Effector memory CD8-positive, alpha-beta T cell (primary cell): ENCODE data around the gene SAP30BP.
A peak's percentile ranks its signal among the peaks of the same experiment; 100 is the strongest.

Experiments used
- ATAC-seq: fragments of 150-1000 bp; cut with Tn5 transposase; replicated peaks from 2 replicates; pipeline ENCODE4 v1.10.0; 2021; ENCODE audit warnings: mild to moderate bottlenecking, moderate library complexity
- DNase-seq, 3 experiments: peaks; one replicate each; pipeline ENCODE4 v3.0.0; 2021
- H3K27ac Mint-ChIP-seq, 2 donors: one replicate each; pipeline ENCODE4 v1.8.0; 2022; ENCODE audit warnings: mild to moderate bottlenecking in 2 of 2, mixed read lengths in 2 of 2, moderate library complexity in 2 of 2
- H3K27me3 Mint-ChIP-seq, 2 donors: one replicate each; pipeline ENCODE4 v1.8.0; 2022; ENCODE audit warnings: mixed read lengths in 2 of 2
- H3K36me3 Mint-ChIP-seq: one replicate; pipeline ENCODE4 v1.8.0; 2022; ENCODE audit warnings: mild to moderate bottlenecking, moderate library complexity, mixed read lengths; ENCODE audit not compliant: insufficient read depth
- H3K4me1 Mint-ChIP-seq, 2 donors: one replicate each; pipeline ENCODE4 v1.8.0; 2022; ENCODE audit warnings: low read depth in 2 of 2, mixed read lengths in 2 of 2
- H3K4me3 Mint-ChIP-seq, 2 donors: one replicate each; pipeline ENCODE4 v1.8.0; 2022; ENCODE audit warnings: mild to moderate bottlenecking in 2 of 2, mixed read lengths in 2 of 2, moderate library complexity in 2 of 2
- H3K9me3 Mint-ChIP-seq, 2 donors: one replicate each; pipeline ENCODE4 v1.8.0; 2022; ENCODE audit warnings: mixed read lengths in 2 of 2

Gene SAP30BP

DNA sequence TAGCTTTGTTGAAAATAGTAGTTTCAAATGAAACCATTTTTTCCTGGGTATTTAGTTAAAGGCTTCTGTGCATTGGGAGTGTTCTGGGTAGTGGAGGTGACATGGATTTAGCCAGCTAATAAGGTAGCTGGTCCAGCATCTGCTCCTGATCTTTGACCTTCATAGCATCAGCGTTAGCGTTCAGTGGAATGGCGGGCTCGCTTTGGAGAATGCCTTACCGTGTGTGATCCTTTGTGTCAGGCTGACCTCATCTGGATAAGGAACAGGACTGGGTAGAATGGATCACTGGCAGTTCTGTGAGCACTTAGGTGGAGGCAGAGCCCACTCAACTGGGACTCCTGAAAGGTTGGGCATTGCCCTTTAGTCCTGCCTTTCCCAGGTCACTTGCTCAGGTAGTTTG lies 3.7 kb downstream of the SAP30BP start:
- H3K9me3 Mint-ChIP-seq = no peaks in the 10 kb centered on the region
- H3K36me3 Mint-ChIP-seq = peaks cover 69% of the 10 kb centered on the region
- DNase-seq (no peak), ATAC-seq (no peak)
- H3K4me3 Mint-ChIP-seq = no peak overlapping the region
- no peak overlapping the region for H3K27ac Mint-ChIP-seq
- peaks cover 14 to 19% of the 10 kb centered on the region in 2 donors for H3K4me1 Mint-ChIP-seq
- no peaks in the 10 kb centered on the region for H3K27me3 Mint-ChIP-seq

GRCh38 chr17:75672011-75672410 lies 4.9 kb downstream of the SAP30BP start:
- H3K9me3 Mint-ChIP-seq = no peaks in the 10 kb centered on the region
- no peak for DNase-seq
- H3K4me3 Mint-ChIP-seq = no peak overlapping the region
- no peak overlapping the region for H3K27ac Mint-ChIP-seq
- no peaks in the 10 kb centered on the region for H3K27me3 Mint-ChIP-seq
- no peak for ATAC-seq
- H3K36me3 Mint-ChIP-seq = peaks cover 75% of the 10 kb centered on the region
- H3K4me1 Mint-ChIP-seq = peaks cover 11 to 16% of the 10 kb centered on the region in 2 donors

DNA sequence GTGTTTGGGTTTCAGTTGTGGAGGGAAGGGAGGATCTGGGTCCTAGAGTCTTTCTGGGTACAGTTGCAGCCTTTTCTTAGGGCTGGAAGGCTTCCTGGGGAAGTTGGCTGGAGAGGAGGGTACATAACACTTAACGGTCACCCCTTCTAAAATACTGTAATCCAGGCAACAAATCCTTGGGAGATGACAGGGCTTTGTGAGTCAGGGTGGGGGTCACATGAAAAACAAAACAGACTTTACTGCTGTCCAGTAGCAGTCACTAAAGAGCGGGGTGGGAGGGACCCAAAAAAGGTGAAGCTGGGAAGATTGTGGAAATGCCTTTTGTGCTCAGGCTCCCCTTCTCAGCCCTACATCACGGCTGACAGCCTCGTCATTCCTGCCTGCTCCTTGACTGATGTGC lies 6.3 kb downstream of the SAP30BP start:
- Mint-ChIP-seq H3K9me3 (no peaks in the 10 kb centered on the region), H3K27me3 (no peaks in the 10 kb centered on the region), H3K4me3 (peak overlapping the region in 1 of 2 donors; percentile 13), H3K36me3 (peaks cover 84% of the 10 kb centered on the region), H3K27ac (peak overlapping the region in 1 of 2 donors; percentile 25), H3K4me1 (peaks cover 8 to 12% of the 10 kb centered on the region in 2 donors)
- no peak for DNase-seq
- ATAC-seq = no peak

DNA sequence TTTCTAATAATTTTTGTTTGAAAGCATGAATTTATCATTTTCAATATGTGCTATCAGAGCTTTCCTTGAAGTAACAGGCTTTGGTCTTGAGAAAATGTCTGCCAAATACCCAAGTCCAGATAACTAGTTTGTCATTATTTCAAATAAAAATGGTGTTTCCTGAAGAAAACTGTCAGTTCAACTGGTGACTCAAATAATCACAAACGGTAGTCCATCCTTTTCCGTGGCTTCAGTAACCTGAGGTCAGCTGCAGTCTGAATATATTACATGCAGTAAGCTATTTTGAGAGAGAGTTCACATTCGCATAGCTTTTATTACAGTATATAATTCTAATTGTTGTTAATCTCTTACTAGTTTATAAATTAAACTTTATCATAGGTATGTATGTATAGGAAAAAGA lies 9.3 kb downstream of the SAP30BP start:
- Mint-ChIP-seq H3K27me3 (no peaks in the 10 kb centered on the region), H3K36me3 (peaks cover 77% of the 10 kb centered on the region), H3K9me3 (no peaks in the 10 kb centered on the region), H3K4me1 (peaks cover 7% of the 10 kb centered on the region in 2 donors), H3K4me3 (no peak overlapping the region), H3K27ac (peak overlapping the region in 1 of 2 donors; percentile 38)
- DNase-seq (no peak), ATAC-seq (no peak)

GRCh38 chr17:75679706-75680211 lies 12.6 kb downstream of the SAP30BP start:
- peaks cover 10 to 17% of the 10 kb centered on the region in 2 donors for H3K4me1 Mint-ChIP-seq
- no peak for ATAC-seq
- H3K9me3 Mint-ChIP-seq = no peaks in the 10 kb centered on the region
- H3K4me3 Mint-ChIP-seq = no peak overlapping the region
- H3K27ac Mint-ChIP-seq = no peak overlapping the region
- peaks cover 51% of the 10 kb centered on the region for H3K36me3 Mint-ChIP-seq
- DNase-seq = no peak
- no peaks in the 10 kb centered on the region for H3K27me3 Mint-ChIP-seq

DNA sequence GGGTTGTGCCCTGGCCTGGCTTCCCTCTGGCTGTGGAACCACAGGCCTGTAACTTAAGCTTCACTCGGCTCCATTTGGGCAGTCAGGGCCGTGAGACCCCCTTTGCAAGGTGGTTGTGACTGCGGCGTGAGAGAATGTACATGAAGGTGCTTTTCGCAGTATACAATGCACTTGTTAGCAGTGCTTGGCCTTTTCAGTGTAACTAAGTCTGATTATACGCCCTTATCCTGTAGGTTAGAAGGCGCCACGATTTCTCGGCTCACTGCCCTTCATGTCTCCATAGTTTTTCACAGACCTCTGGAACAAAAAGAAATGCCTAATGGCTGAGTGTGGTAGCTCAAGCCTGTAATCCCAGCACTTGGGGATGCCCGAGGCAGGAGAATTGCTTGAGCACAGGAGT lies 13.3 kb downstream of the SAP30BP start:
- H3K9me3 Mint-ChIP-seq = no peaks in the 10 kb centered on the region
- H3K4me3 Mint-ChIP-seq = no peak overlapping the region
- H3K27ac Mint-ChIP-seq = peak overlapping the region in 1 of 2 donors; percentile 46
- peaks cover 53% of the 10 kb centered on the region for H3K36me3 Mint-ChIP-seq
- no peak for ATAC-seq
- no peak for DNase-seq
- H3K4me1 Mint-ChIP-seq = peaks cover 10 to 24% of the 10 kb centered on the region in 2 donors
- no peaks in the 10 kb centered on the region for H3K27me3 Mint-ChIP-seq

- no peak for DNase-seq
- peak overlapping the region in 1 of 2 donors; percentile 46 for H3K27ac Mint-ChIP-seq
- H3K36me3 Mint-ChIP-seq = peaks cover 56% of the 10 kb centered on the region
- no peaks in the 10 kb centered on the region for H3K27me3 Mint-ChIP-seq
- H3K4me1 Mint-ChIP-seq = peaks cover 16 to 29% of the 10 kb centered on the region in 2 donors
- H3K4me3 Mint-ChIP-seq = no peak overlapping the region
- no peaks in the 10 kb centered on the region for H3K9me3 Mint-ChIP-seq
- ATAC-seq = no peak
Observed at GRCh38 chr17:75681289-75681688, 14.2 kb downstream of the SAP30BP start.

GRCh38 chr17:75683583-75683982 lies 16.4 kb downstream of the SAP30BP start:
- ATAC-seq = no peak
- peaks cover 47% of the 10 kb centered on the region for H3K36me3 Mint-ChIP-seq
- peaks cover 19 to 38% of the 10 kb centered on the region in 2 donors for H3K4me1 Mint-ChIP-seq
- DNase-seq = no peak
- H3K27ac Mint-ChIP-seq = no peak overlapping the region
- no peaks in the 10 kb centered on the region for H3K9me3 Mint-ChIP-seq
- no peaks in the 10 kb centered on the region for H3K27me3 Mint-ChIP-seq
- H3K4me3 Mint-ChIP-seq = no peak overlapping the region

DNA sequence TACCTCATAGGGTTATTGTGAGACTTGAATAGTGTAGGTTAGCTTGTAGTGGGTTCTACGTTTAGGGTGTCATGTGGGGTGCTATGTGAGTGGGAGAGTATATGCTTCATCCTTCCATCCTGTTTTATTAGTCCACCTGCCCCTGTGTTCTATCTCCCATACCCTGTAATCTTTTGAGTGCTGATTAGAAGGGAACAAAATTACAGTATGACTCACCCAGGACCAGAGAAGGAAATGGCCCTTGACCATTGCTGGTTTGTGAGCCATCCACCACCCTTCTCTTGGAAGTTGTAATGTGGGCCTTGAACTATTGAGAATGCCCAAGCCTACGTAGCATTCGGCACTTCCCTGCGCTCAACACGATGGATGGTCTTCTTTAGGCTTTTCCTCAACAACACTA lies 17.1 kb downstream of the SAP30BP start:
- H3K27ac Mint-ChIP-seq = no peak overlapping the region
- ATAC-seq = no peak
- H3K4me3 Mint-ChIP-seq = no peak overlapping the region
- H3K27me3 Mint-ChIP-seq = no peaks in the 10 kb centered on the region
- H3K36me3 Mint-ChIP-seq = peaks cover 45% of the 10 kb centered on the region
- peaks cover 23 to 43% of the 10 kb centered on the region in 2 donors for H3K4me1 Mint-ChIP-seq
- no peaks in the 10 kb centered on the region for H3K9me3 Mint-ChIP-seq
- DNase-seq = no peak

GRCh38 chr17:75684924-75685323 lies 17.8 kb downstream of the SAP30BP start:
- Mint-ChIP-seq H3K9me3 (no peaks in the 10 kb centered on the region), H3K27ac (no peak overlapping the region), H3K36me3 (peaks cover 46% of the 10 kb centered on the region), H3K4me1 (peaks cover 25 to 47% of the 10 kb centered on the region in 2 donors), H3K4me3 (no peak overlapping the region), H3K27me3 (no peaks in the 10 kb centered on the region)
- ATAC-seq (no peak), DNase-seq (no peak)

DNA sequence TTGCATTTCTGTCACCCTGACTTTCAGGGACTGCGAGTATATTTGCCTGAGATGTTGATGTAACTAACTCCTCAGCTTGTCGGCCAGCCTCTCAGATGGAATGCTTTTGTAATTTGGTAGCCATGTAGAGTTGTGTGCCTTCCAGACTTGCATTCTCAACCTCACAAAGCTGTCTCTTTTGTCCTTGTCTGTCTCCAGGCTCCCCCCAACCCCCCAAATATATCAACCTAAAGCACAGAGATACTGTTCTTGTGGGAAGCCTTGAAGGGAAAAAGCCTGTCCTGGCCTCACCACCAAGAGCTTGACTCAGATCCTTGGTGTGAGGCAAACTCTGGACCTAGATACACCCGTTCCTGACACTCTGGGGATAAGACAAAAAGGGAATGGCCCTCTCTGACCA lies 18.4 kb downstream of the SAP30BP start:
- peaks cover 40% of the 10 kb centered on the region for H3K36me3 Mint-ChIP-seq
- H3K4me1 Mint-ChIP-seq = peaks cover 24 to 43% of the 10 kb centered on the region in 2 donors
- no peak for ATAC-seq
- no peaks in the 10 kb centered on the region for H3K9me3 Mint-ChIP-seq
- no peak for DNase-seq
- no peak overlapping the region for H3K4me3 Mint-ChIP-seq
- H3K27me3 Mint-ChIP-seq = no peaks in the 10 kb centered on the region
- no peak overlapping the region for H3K27ac Mint-ChIP-seq

DNA sequence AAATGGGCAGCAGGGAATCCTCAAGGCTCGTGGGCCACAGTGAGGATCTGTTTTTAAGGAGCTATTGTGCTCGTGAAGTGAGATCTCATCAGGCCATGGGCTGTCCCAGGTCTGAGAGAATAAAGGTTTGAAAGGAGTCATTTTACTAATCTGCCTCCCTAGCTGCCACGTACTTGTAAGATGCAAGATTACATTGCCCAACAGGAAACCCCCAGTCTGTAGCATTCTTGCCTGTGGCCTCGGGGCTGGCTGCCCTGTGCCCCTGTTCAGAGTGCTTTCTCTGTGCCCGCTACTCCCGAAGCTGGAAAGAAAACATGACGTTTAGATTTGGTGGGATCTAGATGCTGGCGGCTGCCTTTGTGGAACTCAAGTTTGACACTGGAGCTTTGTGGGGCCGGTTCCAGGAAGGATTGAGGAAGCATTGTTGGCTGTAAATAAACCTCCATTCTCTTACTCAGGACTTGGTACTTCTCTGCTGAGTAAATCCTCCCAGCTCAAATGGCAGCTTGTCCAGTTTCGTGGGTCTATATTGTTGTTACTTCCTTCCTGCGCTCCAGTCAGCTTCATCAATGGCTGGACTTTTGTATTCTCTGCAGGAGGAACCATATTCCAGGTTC lies 21.2 kb downstream of the SAP30BP start:
- Mint-ChIP-seq H3K27ac (peak overlapping the region in 1 of 2 donors; percentile 7), H3K9me3 (no peaks in the 10 kb centered on the region), H3K4me1 (peaks cover 31 to 58% of the 10 kb centered on the region in 2 donors), H3K36me3 (peaks cover 61% of the 10 kb centered on the region), H3K4me3 (peak overlapping the region in 1 of 2 donors; percentile 2), H3K27me3 (no peaks in the 10 kb centered on the region)
- ATAC-seq (peak; percentile 39), DNase-seq (no peak)

GRCh38 chr17:75689441-75689873 lies 22.3 kb downstream of the SAP30BP start:
- peaks cover 28 to 51% of the 10 kb centered on the region in 2 donors for H3K4me1 Mint-ChIP-seq
- H3K36me3 Mint-ChIP-seq = peaks cover 67% of the 10 kb centered on the region
- peak overlapping the region; percentile 7 to 35 for H3K27ac Mint-ChIP-seq
- no peaks in the 10 kb centered on the region for H3K9me3 Mint-ChIP-seq
- no peaks in the 10 kb centered on the region for H3K27me3 Mint-ChIP-seq
- peak overlapping the region; percentile 46 to 48 for H3K4me3 Mint-ChIP-seq
- ATAC-seq (peak; percentile 69), DNase-seq (peak in 1 of 3 experiments; percentile 24)

DNA sequence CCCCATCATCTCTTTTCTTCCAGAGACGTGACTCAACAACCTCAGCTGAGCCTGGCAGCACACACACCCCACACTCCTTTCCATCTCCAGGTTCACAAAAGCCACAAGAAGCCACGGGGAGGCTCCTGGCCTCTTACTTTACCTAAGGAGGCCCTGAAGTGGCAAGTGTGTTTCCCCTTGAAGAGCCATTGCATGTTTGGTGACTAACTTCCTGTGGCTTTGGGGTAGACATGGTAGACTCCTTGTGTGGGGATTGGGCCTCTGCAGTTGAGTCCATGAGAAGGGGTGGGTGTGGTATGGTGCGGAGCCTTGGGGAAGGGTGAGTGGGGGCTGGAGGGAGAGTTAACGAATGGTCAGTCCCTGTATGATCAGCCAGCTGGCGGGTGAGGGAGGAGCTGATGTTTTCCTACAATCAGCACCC lies 24.2 kb downstream of the SAP30BP start:
- Mint-ChIP-seq H3K9me3 (no peaks in the 10 kb centered on the region), H3K4me1 (peaks cover 20 to 35% of the 10 kb centered on the region in 2 donors), H3K27me3 (no peaks in the 10 kb centered on the region), H3K27ac (peak overlapping the region in 1 of 2 donors; percentile 41), H3K4me3 (no peak overlapping the region), H3K36me3 (peaks cover 67% of the 10 kb centered on the region)
- no peak for DNase-seq
- ATAC-seq = no peak
